GM23338 (cell line): ENCODE measurements around the gene BRAF. TPM values are rescaled to one million over a fixed set of nuclear protein-coding genes. Genes with fewer than 3 reads are reported as not detected.
"Not testable (repeated sequence)": the region's sequence is repeated elsewhere in the genome, so short reads cannot be mapped to it uniquely, and the experiment has no call there.

Experiments
- ATAC-seq: fragments of 200-7000 bp; cut with Tn5 transposase; 3 replicates; pipeline ENCODE4 v1.9.1; 2020
- DNase-seq: peaks from one replicate; pipeline ENCODE4 v3.0.0-alpha.2; 2015; ENCODE audit warnings: low spot score
- H2AFZ ChIP-seq: fragments of 200-600 bp; sonication (generic); 2 replicates; pipeline ENCODE4 v1.8.0; 2016; ENCODE audit warnings: antibody characterized with exemption, mild to moderate bottlenecking, moderate library complexity
- H3F3A ChIP-seq: fragments of 200-600 bp; sonication (generic); replicated peaks from 2 replicates; pipeline ENCODE4 v1.8.0; 2017; ENCODE audit warnings: antibody characterized with exemption, mixed run types, low read depth
- H3K27ac ChIP-seq: fragments of 200-600 bp; sonication (generic); 2 replicates; pipeline ENCODE4 v1.6.1; 2016; ENCODE audit warnings: low read depth
- H3K27me3 ChIP-seq: fragments of 200-600 bp; sonication (generic); 2 replicates; pipeline ENCODE4 v1.8.0; 2016; ENCODE audit warnings: mild to moderate bottlenecking, mixed run types, moderate library complexity; ENCODE audit not compliant: insufficient read depth
- H3K36me3 ChIP-seq: fragments of 200-600 bp; sonication (generic); 2 replicates; pipeline ENCODE4 v1.8.0; 2016; ENCODE audit warnings: mild to moderate bottlenecking; ENCODE audit not compliant: insufficient read depth
- H3K4me1 ChIP-seq: fragments of 200-600 bp; sonication (generic); 2 replicates; pipeline ENCODE4 v1.8.0; 2016; ENCODE audit warnings: mild to moderate bottlenecking, moderate library complexity; ENCODE audit not compliant: insufficient read depth
- H3K4me2 ChIP-seq: fragments of 200-600 bp; sonication (generic); 2 replicates; pipeline ENCODE4 v1.7.1; 2017; ENCODE audit warnings: mixed run types
- H3K4me3 ChIP-seq: fragments of 200-600 bp; sonication (generic); 2 replicates; pipeline ENCODE4 v1.6.1; 2016; ENCODE audit warnings: mixed run types
- H3K79me2 ChIP-seq: fragments of 200-600 bp; sonication (generic); replicated peaks from 2 replicates; pipeline ENCODE4 v1.8.0; 2017; ENCODE audit warnings: mild to moderate bottlenecking; ENCODE audit not compliant: insufficient read depth
- H3K9me2 ChIP-seq: fragments of 200-600 bp; sonication (generic); 2 replicates; pipeline ENCODE4 v1.8.0; 2017; ENCODE audit not compliant: insufficient read depth
- H4K20me1 ChIP-seq: fragments of 200-600 bp; sonication (generic); replicated peaks from 2 replicates; pipeline ENCODE4 v1.8.0; 2017; ENCODE audit warnings: mild to moderate bottlenecking; ENCODE audit not compliant: insufficient read depth
- H3K27ac Mint-ChIP-seq: 2 replicates; pipeline ENCODE4 v1.8.0; 2020; ENCODE audit warnings: inconsistent platforms, mild to moderate bottlenecking, moderate library complexity, mixed read lengths
- H3K27me3 Mint-ChIP-seq: 3 replicates; pipeline ENCODE4 v1.8.0; 2022; ENCODE audit warnings: low read depth, mild to moderate bottlenecking, moderate library complexity, mixed read lengths, inconsistent platforms; ENCODE audit not compliant: insufficient read depth, poor library complexity
- H3K36me3 Mint-ChIP-seq: 3 replicates; pipeline ENCODE4 v1.8.0; 2021; ENCODE audit warnings: low read depth, mild to moderate bottlenecking, inconsistent platforms, moderate library complexity, mixed read lengths
- H3K4me1 Mint-ChIP-seq: 3 replicates; pipeline ENCODE4 v1.8.0; 2020; ENCODE audit warnings: mild to moderate bottlenecking, inconsistent platforms, mixed read lengths
- H3K4me3 Mint-ChIP-seq: 3 replicates; pipeline ENCODE4 v1.8.0; 2021; ENCODE audit warnings: moderate library complexity, mild to moderate bottlenecking, inconsistent platforms, mixed read lengths
- H3K9me3 Mint-ChIP-seq: 3 replicates; pipeline ENCODE4 v1.8.0; 2020; ENCODE audit warnings: moderate library complexity, mild to moderate bottlenecking, inconsistent platforms, mixed read lengths
- CREB1 ChIP-seq: fragments of 250-450 bp; sonication (Bioruptor Pico); IDR thresholded peaks from 2 replicates; pipeline ENCODE4 v1.5.0; 2020; ENCODE audit warnings: low read depth, mild to moderate bottlenecking, moderate library complexity
- EZH2 ChIP-seq: fragments of 200-600 bp; sonication (generic); IDR thresholded peaks from one replicate; pipeline ENCODE4 v1.8.0; 2017; ENCODE audit warnings: antibody characterized with exemption, mild to moderate bottlenecking, low read depth; ENCODE audit not compliant: unreplicated experiment
- JUNB ChIP-seq: IDR thresholded peaks from one replicate; pipeline ENCODE4 v1.6.1; 2016; ENCODE audit warnings: antibody characterized with exemption; ENCODE audit not compliant: unreplicated experiment
- NANOG ChIP-seq: IDR thresholded peaks from 2 replicates; pipeline ENCODE4 v1.6.1; 2016; ENCODE audit warnings: antibody characterized with exemption, borderline replicate concordance
- POLR2AphosphoS5 ChIP-seq: IDR thresholded peaks from 2 replicates; pipeline ENCODE4 v1.6.1; 2016; ENCODE audit warnings: antibody characterized with exemption, low read depth
- REST ChIP-seq: IDR thresholded peaks from one replicate; pipeline ENCODE4 v1.6.1; 2018; ENCODE audit warnings: antibody characterized with exemption; ENCODE audit not compliant: unreplicated experiment
- ZNF462 ChIP-seq: fragments of 250-450 bp; sonication (Bioruptor Pico); IDR thresholded peaks from 2 replicates; pipeline ENCODE4 v1.5.0; 2020; ENCODE audit warnings: mild to moderate bottlenecking, moderate library complexity
- polyA plus RNA-seq: library from polyadenylated mRNA; unstranded; fragments of >200 nt; fragmentation: Nextera tagmentation; extraction: Ambion mirVana; gene quantifications from 2 replicates; pipeline ENCODE4 v1.2.1, GENCODE V29; 2016
- total RNA-seq: library from RNA; depleted of rRNA; stranded (reverse); fragments of >200 nt; shearing (Covaris generic); gene quantifications from 2 replicates; pipeline ENCODE4 v1.2.3, GENCODE V29; 2014

Gene BRAF
- total and polyA plus RNA-seq, 2 experiments from 2014 or later = 14.6 to 36.8 TPM

- no peak for TF ChIP-seq ZNF462
- TF ChIP-seq NANOG = no peak
- no peak for TF ChIP-seq EZH2
- TF ChIP-seq REST = no peak
- TF ChIP-seq POLR2AphosphoS5 = no peak
- no peak for TF ChIP-seq CREB1 (CRISPR knock-in tag)
- no peak for TF ChIP-seq JUNB
Measured at GRCh38 chr7:140961117-140961516, 36.4 kb upstream of the BRAF start (continued).

GRCh38 chr7:140956997-140957396 is 32.3 kb upstream of the BRAF start:
- not testable (repeated sequence) for H2AFZ ChIP-seq, H3K27me3 Mint-ChIP-seq, H3K79me2 ChIP-seq, H3K4me1 Mint-ChIP-seq, H3K9me2 ChIP-seq, H3K27me3 ChIP-seq, H3F3A ChIP-seq, DNase-seq, H4K20me1 ChIP-seq, H3K4me1 ChIP-seq, H3K4me3 Mint-ChIP-seq, H3K4me2 ChIP-seq, H3K27ac Mint-ChIP-seq, ATAC-seq, H3K27ac ChIP-seq, H3K36me3 ChIP-seq, H3K36me3 Mint-ChIP-seq, H3K9me3 Mint-ChIP-seq, H3K4me3 ChIP-seq
